CD4-positive, alpha-beta T cell (primary cell): ENCODE data around the gene CHMP3. TPM values are rescaled to one million over a fixed set of nuclear protein-coding genes. Genes with fewer than 3 reads are reported as not detected.

Experiments used
- ATAC-seq: fragments of 200-7000 bp; cut with Tn5 transposase; one replicate; pipeline ENCODE4 v1.10.0; 2022; ENCODE audit warnings: mild to moderate bottlenecking; ENCODE audit not compliant: poor library complexity
- CTCF ChIA-PET: fragments of 350-600 bp; sonication (Branson Sonifier 250); formaldehyde crosslinking; loops from one replicate; lab custom pipeline; 2021; ENCODE audit warnings: antibody characterized with exemption, inconsistent platforms; lab: Charles Lee
- POLR2A ChIA-PET: fragments of 350-600 bp; sonication (Branson Sonifier 250); formaldehyde crosslinking; loops from one replicate; lab custom pipeline; 2021; ENCODE audit warnings: antibody characterized with exemption, inconsistent platforms; lab: Charles Lee
- DNase-seq, 14 experiments: peaks; one replicate each; pipeline ENCODE4 v3.0.0-alpha.2; 2013 to 2020; ENCODE audit warnings: mixed read lengths in 2 of 14
- H3K27ac ChIP-seq, 2 donors: one replicate each; pipeline versions ENCODE4 v1.5.1 to v1.7.0; 2013; ENCODE audit warnings: low read length in 2 of 2, low read depth in 1 of 2, mild to moderate bottlenecking in 1 of 2
- H3K27me3 ChIP-seq, 2 experiments: 1 replicate in 1 of 2; 2 replicates in 1 of 2; pipeline versions ENCODE4 v1.6.1 to v1.7.0; 2013; ENCODE audit warnings: low read length in 2 of 2, control low read depth in 1 of 2, mild to moderate bottlenecking in 1 of 2, moderate library complexity in 1 of 2; ENCODE audit not compliant: insufficient read depth in 2 of 2, control insufficient read depth in 1 of 2
- H3K36me3 ChIP-seq: one replicate; pipeline ENCODE4 v1.6.1; 2013; ENCODE audit warnings: low read length, control low read depth; ENCODE audit not compliant: insufficient read depth
- H3K4me1 ChIP-seq: one replicate; pipeline ENCODE4 v1.6.1; 2013; ENCODE audit warnings: low read length, control low read depth; ENCODE audit not compliant: insufficient read depth
- H3K4me3 ChIP-seq: one replicate; pipeline ENCODE4 v1.5.1; 2013; ENCODE audit warnings: mild to moderate bottlenecking, low read length, moderate library complexity
- H3K9me3 ChIP-seq, 2 experiments: 1 replicate in 1 of 2; 2 replicates in 1 of 2; pipeline versions ENCODE4 v1.6.1 to v1.7.0; 2013; ENCODE audit warnings: low read length in 2 of 2, mild to moderate bottlenecking in 2 of 2, control low read depth in 1 of 2, moderate library complexity in 1 of 2; ENCODE audit not compliant: control insufficient read depth in 1 of 2, insufficient read depth in 1 of 2
- H3K27ac Mint-ChIP-seq: one replicate; pipeline ENCODE4 v1.8.0; 2020; ENCODE audit warnings: mixed read lengths
- H3K27me3 Mint-ChIP-seq: one replicate; pipeline ENCODE4 v1.8.0; 2021; ENCODE audit warnings: mixed read lengths
- H3K36me3 Mint-ChIP-seq: one replicate; pipeline ENCODE4 v1.8.0; 2021; ENCODE audit warnings: low read depth, mixed read lengths
- H3K4me1 Mint-ChIP-seq: one replicate; pipeline ENCODE4 v1.8.0; 2021; ENCODE audit warnings: low read depth, mixed read lengths
- H3K4me3 Mint-ChIP-seq: one replicate; pipeline ENCODE4 v1.8.0; 2020; ENCODE audit warnings: mild to moderate bottlenecking, mixed read lengths
- H3K9me3 Mint-ChIP-seq: one replicate; pipeline ENCODE4 v1.8.0; 2020; ENCODE audit warnings: mixed read lengths
- intact Hi-C, 2 experiments: fragments of 100-400 bp; cut with DNase I in 1 of 2; cut with micrococcal nuclease in 1 of 2; formaldehyde crosslinking; loops; one replicate each; pipeline versions ENCODE4 v1.15.1 to v1.9.0; 2023 to 2025; cut with DNase I, micrococcal nuclease
- total RNA-seq, 174 experiments: library from RNA in 2 of 174; stranded (reverse) in 2 of 174; gene quantifications; one replicate each; pipeline ENCODE4 v1.2.3 and lab custom pipeline; 2021 to 2026
- TF ChIP-seq, protein P1 (sequence below): fragments of 200-600 bp; IDR thresholded peaks from one replicate; pipeline ENCODE4 v1.8.0; 2022; ENCODE audit warnings: antibody characterized with exemption, mild to moderate bottlenecking

Gene CHMP3
- total RNA-seq, 2 experiments from 2014 or later, result 61.7 to 65.3 TPM

DNA sequence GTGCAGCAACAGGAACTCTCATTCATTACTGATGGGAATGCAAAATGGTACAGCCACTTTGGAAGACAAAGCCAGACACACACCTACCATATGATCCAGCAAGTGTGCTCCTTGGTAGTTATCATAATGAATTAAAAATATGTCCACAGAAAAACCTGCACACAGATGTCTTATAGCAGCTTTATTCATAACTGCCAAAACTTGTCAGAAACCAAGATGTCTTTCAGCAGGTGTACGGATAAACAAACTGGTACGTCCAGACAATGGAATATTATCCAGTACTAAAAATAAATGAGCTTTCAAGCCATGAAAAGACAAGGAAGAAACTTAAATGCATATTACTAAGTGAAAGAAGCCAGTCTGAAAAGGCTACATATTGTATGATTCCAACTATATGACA, 50.4 kb downstream of the CHMP3 start:
- intact Hi-C loops, result loop anchor here (10.0 kb wide), 2 partner anchors 52 to 162 kb away; partner anchors contain the start of gene CHMP3 (in 1 of the 2)
- no peak for ATAC-seq
- no peaks in the 10 kb centered on the region for H3K9me3 ChIP-seq
- H3K27ac ChIP-seq, result no peak overlapping the region
- POLR2A ChIA-PET, result no interaction called here
- no peak overlapping the region for H3K4me3 ChIP-seq
- TF ChIP-seq, protein P1, sequence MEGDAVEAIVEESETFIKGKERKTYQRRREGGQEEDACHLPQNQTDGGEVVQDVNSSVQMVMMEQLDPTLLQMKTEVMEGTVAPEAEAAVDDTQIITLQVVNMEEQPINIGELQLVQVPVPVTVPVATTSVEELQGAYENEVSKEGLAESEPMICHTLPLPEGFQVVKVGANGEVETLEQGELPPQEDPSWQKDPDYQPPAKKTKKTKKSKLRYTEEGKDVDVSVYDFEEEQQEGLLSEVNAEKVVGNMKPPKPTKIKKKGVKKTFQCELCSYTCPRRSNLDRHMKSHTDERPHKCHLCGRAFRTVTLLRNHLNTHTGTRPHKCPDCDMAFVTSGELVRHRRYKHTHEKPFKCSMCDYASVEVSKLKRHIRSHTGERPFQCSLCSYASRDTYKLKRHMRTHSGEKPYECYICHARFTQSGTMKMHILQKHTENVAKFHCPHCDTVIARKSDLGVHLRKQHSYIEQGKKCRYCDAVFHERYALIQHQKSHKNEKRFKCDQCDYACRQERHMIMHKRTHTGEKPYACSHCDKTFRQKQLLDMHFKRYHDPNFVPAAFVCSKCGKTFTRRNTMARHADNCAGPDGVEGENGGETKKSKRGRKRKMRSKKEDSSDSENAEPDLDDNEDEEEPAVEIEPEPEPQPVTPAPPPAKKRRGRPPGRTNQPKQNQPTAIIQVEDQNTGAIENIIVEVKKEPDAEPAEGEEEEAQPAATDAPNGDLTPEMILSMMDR, result no peak
- Mint-ChIP-seq H3K36me3 (peaks cover 44% of the 10 kb centered on the region), H3K4me3 (no peak overlapping the region), H3K27ac (no peak overlapping the region), H3K9me3 (no peaks in the 10 kb centered on the region), H3K4me1 (peaks cover 16% of the 10 kb centered on the region), H3K27me3 (no peaks in the 10 kb centered on the region)
- H3K27me3 ChIP-seq, result no peaks in the 10 kb centered on the region
- CTCF ChIA-PET, result no interaction called here
- H3K36me3 ChIP-seq, result peaks cover 45% of the 10 kb centered on the region
- DNase-seq, result no peak
- H3K4me1 ChIP-seq, result no peaks in the 10 kb centered on the region

DNA sequence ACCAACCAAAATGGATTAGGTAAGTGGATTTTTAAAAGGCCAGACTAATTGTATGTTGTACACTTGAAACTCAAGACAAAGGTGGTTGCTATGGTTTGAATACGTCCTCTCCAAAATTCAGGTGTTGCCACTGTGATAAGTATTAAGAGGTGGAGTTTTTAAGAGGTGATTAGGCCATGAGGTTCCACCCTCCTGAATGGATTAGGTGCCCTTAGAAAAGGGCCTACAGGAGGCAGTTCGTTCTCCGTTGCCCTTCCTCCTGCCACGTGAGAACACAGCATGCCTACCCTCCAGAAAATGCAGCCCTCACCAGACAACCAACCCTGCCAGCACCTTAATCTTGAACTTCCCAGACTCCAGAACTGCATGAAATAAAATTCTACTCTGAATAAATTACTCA, 51.2 kb downstream of the CHMP3 start:
- Mint-ChIP-seq H3K4me3 (no peak overlapping the region), H3K4me1 (peaks cover 16% of the 10 kb centered on the region), H3K36me3 (peaks cover 53% of the 10 kb centered on the region), H3K9me3 (no peaks in the 10 kb centered on the region), H3K27ac (no peak overlapping the region), H3K27me3 (no peaks in the 10 kb centered on the region)
- DNase-seq (no peak), ATAC-seq (no peak)
- TF ChIP-seq, protein P1, result no peak
- H3K4me1 ChIP-seq, result no peaks in the 10 kb centered on the region
- intact Hi-C loops, result loop anchor here (10.0 kb wide), 2 partner anchors 53 to 163 kb away; partner anchors contain the start of gene CHMP3 (in 1 of the 2)
- POLR2A ChIA-PET, result no interaction called here
- CTCF ChIA-PET, result no interaction called here
- no peak overlapping the region for H3K4me3 ChIP-seq
- no peaks in the 10 kb centered on the region for H3K9me3 ChIP-seq
- peaks cover 53% of the 10 kb centered on the region for H3K36me3 ChIP-seq
- H3K27ac ChIP-seq, result no peak overlapping the region
- H3K27me3 ChIP-seq, result no peaks in the 10 kb centered on the region

- Histone ChIP-seq H3K9me3 (no peaks in the 10 kb centered on the region), H3K27ac (no peak overlapping the region), H3K36me3 (peaks cover 57% of the 10 kb centered on the region), H3K27me3 (no peaks in the 10 kb centered on the region), H3K4me1 (no peaks in the 10 kb centered on the region), H3K4me3 (no peak overlapping the region)
- peaks cover 61% of the 10 kb centered on the region for H3K36me3 Mint-ChIP-seq
- DNase-seq (no peak), ATAC-seq (no peak)
- CTCF ChIA-PET, result no interaction called here
- no peak overlapping the region for H3K27ac Mint-ChIP-seq
- intact Hi-C loops, result loop anchor here (10.0 kb wide), 2 partner anchors 54 to 164 kb away; partner anchors contain the start of gene CHMP3 (in 1 of the 2)
- H3K9me3 Mint-ChIP-seq, result no peaks in the 10 kb centered on the region
- POLR2A ChIA-PET, result no interaction called here
- no peaks in the 10 kb centered on the region for H3K27me3 Mint-ChIP-seq
- H3K4me3 Mint-ChIP-seq, result no peak overlapping the region
- TF ChIP-seq, protein P1, result no peak
- peaks cover 16% of the 10 kb centered on the region for H3K4me1 Mint-ChIP-seq
Measured at GRCh38 chr2:86510436-86510933, 52.8 kb downstream of the CHMP3 start.
